Right ventricle myocardium inferior (tissue), 1 donor: ENCODE data around the gene DNAH9. TPM values are rescaled to one million over a fixed set of nuclear protein-coding genes. Genes with fewer than 3 reads are reported as not detected.
A peak's percentile ranks its signal among the peaks of the same experiment; 100 is the strongest.

Experiments used
- ATAC-seq: fragments of 200-7000 bp; cut with Tn5 transposase; one replicate; pipeline ENCODE4 v1.9.1; 2020; ENCODE audit warnings: mild to moderate bottlenecking, moderate library complexity
- DNase-seq: peaks from one replicate; pipeline ENCODE4 v3.0.0; 2021; ENCODE audit errors: missing footprints
- intact Hi-C: fragments of 100-400 bp; cut with DNase I; formaldehyde crosslinking; loops from one replicate; pipeline ENCODE4 v1.11.0; 2022
- total RNA-seq: library from RNA; stranded (reverse); fragmentation: NEBNext Ultra II Directional; extraction: Animal tissue kit (Norgen Biotek cat#: 25700); gene quantifications from one replicate; pipeline ENCODE4 v1.2.1, GENCODE V29; 2021
- donor health status: DM: no; HTN: yes; CAD: no; lungs with severe emphysema.

Gene DNAH9
- total RNA-seq, 1 donor from 2014 or later = not detected

GRCh38 chr17:11582217-11582616 is 16.1 kb upstream of the DNAH9 start:
- no peak for DNase-seq

GRCh38 chr17:11583306-11583992 is 14.8 kb upstream of the DNAH9 start:
- intact Hi-C loops = no loop called here
- DNase-seq (no peak), ATAC-seq (no peak)

More at GRCh38 chr17:11582217-11582616, 16.1 kb upstream of the DNAH9 start:
- no peak for ATAC-seq
- intact Hi-C loops = no loop called here

GRCh38 chr17:11589716-11590115 is 8.6 kb upstream of the DNAH9 start:
- DNase-seq (no peak), ATAC-seq (no peak)
- intact Hi-C loops = no loop called here

DNA sequence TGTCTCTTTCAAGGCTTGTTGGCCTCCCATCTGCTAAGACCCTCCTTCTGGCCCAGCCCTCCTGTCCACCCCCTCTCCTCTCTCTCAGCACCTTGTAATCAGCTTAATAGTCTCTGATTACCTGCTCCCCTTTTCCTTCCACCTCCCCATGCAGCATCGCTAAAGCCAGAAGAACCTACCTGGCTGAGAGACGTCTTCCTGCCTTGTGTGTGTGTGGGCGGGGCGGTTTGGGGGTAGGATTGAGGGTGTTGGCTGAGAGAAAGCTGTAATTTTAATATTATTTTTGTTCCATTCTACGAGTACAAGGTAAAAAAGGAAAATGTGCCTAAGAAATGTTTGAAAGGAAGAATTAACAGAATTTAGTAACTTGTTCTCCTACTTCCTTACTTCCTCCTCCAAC is 3.4 kb downstream of the DNAH9 start:
- intact Hi-C loops = no loop called here

DNA sequence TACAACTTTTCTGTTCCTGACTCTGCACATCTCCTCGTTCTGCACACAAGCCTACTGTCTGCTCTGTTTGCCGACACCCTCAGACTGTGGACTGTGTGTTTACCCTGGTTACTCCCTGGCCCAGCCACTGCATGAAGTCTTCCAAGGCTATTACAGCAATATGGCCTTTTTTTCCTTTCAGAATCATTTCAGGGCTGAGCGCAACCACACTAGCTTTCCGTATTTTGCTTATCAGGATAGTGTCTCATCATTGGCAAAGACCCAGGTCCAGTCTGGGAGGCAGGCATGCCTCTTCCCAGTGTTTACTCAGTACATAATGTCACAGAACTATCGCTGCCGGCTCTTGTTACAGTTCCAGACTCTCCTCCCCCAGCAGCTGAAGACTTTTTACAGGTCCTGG is 10.1 kb downstream of the DNAH9 start:
- peak; percentile 88 for ATAC-seq
- intact Hi-C loops = no loop called here

More for the DNA sequence above, 3.4 kb downstream of the DNAH9 start:
- DNase-seq (no peak), ATAC-seq (no peak)

GRCh38 chr17:11610999-11611566 is 12.8 kb downstream of the DNAH9 start:
- ATAC-seq = no peak

More for the DNA sequence above, 10.1 kb downstream of the DNAH9 start:
- DNase-seq = no peak

DNA sequence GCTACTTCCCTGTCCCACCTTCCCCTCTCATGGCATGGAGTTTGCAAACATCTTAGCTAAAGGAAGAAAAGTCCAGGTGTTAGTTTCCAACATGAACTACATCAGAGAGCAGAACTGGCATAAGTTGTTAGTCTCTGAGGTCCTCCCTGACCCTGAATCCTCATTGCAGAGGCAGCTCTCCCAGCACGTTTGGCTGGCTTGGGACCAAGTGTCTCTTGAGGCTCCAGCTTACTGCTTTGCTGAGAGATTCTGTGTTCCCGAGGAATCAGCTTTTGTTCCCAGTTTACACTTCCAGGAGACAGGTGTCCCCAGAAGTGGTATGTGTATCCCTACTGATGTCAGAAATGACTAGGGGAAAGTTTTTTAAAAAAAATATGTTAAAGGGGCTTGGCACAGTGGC is 14.7 kb downstream of the DNAH9 start:
- DNase-seq (no peak), ATAC-seq (no peak)
- intact Hi-C loops = no loop called here

More at GRCh38 chr17:11610999-11611566, 12.8 kb downstream of the DNAH9 start:
- DNase-seq = no peak
- intact Hi-C loops = no loop called here

DNA sequence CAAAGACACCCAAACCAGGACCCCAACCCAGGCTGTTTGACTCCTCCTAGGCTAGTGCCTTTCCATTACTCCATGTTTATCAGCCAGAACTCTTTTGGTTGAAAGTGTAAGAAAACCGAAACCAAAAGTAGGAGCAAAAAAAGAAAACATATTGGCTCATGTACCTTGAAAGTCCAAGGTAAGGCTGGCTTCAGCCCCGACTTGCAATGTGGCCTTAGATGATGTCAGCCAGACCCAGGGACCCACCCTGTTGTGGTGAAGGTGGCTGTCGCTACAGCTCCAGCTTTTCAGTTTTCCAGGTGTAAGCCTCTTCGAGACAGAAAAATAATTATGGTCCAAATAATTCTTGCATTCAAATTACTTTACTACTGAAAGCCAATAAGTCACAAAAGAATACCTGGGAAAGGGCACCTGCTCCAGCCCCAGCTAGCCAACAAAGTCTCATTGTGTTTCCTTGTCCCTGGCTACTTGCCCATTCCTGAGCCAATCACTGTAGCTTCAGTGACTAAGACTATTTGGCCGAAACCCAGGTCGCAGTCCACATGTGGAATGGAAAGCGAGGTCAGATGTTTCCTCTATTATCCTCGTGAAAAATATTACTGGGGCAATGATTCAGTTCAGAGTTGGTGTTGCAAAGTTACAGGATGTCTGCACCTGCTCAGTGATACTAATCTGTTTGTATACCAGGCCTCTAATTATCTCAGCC is 20.7 kb downstream of the DNAH9 start:
- ATAC-seq (no peak), DNase-seq (no peak)
- intact Hi-C loops = no loop called here

DNA sequence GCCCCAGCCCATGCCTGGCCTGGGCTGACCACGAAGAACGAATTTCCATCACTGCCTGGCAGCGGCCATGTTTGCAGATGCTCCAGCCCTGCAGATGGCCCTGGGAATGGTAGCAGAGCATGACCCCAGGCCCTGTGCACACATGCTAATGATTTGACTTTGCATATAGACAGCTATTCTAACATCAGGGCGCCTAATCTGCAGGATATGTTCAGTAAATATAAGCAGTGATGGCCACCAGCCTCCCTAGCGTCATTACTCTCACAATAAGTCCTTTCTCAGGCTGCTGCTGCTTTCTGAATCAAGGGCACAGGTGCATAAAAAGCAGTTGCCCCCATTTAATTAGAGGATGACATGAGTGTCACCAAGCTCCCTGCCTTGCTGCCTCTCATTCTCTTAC is 24.2 kb downstream of the DNAH9 start:
- intact Hi-C loops = no loop called here
- ATAC-seq (no peak), DNase-seq (no peak)

DNA sequence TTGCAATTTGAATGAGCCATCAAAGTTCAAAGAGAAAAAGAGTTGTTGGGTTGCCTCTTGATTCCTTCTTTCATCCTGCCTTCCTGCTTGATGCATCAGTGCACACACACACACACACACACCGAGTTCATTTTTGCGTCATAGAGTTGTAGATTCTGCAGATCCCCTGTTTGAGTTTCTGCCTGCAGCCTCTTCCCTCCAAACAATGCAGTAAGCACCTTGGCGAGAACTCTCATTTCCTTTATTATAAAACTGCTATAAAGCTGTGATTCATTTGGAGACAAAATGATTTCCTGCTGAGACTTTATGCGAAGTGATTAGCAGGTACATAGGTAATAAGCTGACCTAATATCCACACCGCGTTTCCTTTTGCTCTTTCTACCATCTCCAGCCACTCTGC is 26.7 kb downstream of the DNAH9 start:
- DNase-seq = no peak
- no peak for ATAC-seq
- intact Hi-C loops = no loop called here

DNA sequence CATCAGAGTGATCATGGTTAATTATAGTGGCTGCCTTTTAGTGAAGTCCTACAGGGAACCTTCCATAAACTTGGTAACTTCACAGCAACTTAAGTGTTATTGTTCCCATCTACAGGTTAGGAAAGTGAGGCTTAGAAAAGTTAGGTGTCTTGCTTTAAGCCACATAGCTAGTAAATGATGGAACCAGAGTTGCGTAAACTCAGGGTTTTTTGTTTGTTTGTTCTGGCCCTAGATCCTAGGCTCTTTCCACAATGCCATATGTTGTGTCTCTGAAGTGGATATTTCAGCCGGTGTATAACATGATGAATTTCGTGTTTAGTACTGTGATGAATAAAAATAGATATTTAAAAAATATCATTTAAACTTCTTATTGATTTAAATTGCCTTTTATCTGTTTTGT is 27.6 kb downstream of the DNAH9 start:
- DNase-seq (no peak), ATAC-seq (no peak)
- intact Hi-C loops = no loop called here

- intact Hi-C loops = no loop called here
- DNase-seq (no peak), ATAC-seq (no peak)
Measured at GRCh38 chr17:11627301-11627940, 29.2 kb downstream of the DNAH9 start.

- DNase-seq (no peak), ATAC-seq (no peak)
- intact Hi-C loops = no loop called here
Measured at GRCh38 chr17:11628374-11628773, 30.1 kb downstream of the DNAH9 start.

DNA sequence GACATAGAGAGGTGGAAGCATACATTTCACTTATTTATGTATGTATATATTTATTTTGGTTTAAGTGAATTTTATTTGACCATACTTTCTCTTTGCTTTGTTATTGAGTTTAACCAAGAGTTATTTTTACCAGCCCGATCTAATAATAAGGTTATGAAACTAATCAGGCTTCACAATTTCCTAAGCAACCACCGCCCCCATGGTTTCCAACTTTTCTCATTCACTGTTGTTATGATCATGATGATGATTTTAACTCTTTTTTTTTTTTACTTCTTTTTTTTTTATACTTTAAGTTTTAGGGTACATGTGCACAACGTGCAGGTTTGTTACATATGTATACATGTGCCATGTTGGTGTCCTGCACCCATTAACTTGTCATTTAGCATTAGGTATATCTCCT is 30.6 kb downstream of the DNAH9 start:
- ATAC-seq = no peak
- no peak for DNase-seq
- intact Hi-C loops = no loop called here

GRCh38 chr17:11636771-11637170 is 38.5 kb downstream of the DNAH9 start:
- DNase-seq = no peak
- intact Hi-C loops = no loop called here

DNA sequence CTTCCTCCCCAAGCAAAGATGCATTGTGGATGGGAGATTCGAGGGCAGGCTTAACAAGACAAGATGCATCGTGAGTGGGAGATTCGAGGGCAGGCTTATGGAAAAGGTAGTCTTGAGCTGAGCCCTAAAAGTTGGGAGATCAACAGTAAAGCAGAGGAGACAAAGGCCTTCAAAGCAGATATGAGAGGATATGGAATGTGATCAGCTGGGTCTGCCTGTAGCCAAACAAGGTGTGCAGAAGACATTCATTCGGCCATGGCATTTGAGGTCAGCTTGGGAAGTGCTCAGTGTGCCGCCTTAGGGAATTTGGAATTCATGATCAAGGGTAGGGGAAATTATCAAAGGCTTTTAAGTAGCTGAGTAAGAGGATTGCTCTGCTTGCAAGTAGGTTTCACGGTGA is 39.5 kb downstream of the DNAH9 start:
- intact Hi-C loops = no loop called here
- no peak for DNase-seq
- no peak for ATAC-seq

More at GRCh38 chr17:11636771-11637170, 38.5 kb downstream of the DNAH9 start:
- no peak for ATAC-seq

GRCh38 chr17:11638700-11639265 is 40.5 kb downstream of the DNAH9 start:
- ATAC-seq = no peak
- no peak for DNase-seq
- intact Hi-C loops = no loop called here

- intact Hi-C loops = no loop called here
- ATAC-seq = no peak
- no peak for DNase-seq
Measured at GRCh38 chr17:11639736-11640462, 41.6 kb downstream of the DNAH9 start.

DNA sequence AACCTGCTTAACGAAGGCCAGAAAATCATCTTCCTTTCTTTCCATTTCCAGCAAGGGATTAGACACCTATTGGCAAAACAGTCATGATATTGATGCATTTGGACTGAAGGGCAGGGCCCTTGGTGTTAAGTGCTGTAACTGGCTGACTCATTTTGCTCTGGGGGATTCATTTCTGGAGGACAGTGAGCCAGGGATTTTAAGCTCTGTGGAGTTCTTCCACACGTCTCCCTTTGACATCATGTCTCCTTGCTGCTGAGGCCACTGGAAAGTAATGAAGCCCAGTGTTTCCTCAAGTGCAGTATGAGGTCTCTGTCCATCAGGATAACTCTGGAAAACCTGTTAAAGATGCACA is 42.2 kb downstream of the DNAH9 start:
- intact Hi-C loops = no loop called here
- no peak for DNase-seq
- ATAC-seq = no peak
